A673 (cell line): ENCODE data around the gene HMCN2. TPM values are rescaled to one million over a fixed set of nuclear protein-coding genes. Genes with fewer than 3 reads are reported as not detected.

Source experiments
- BruUV-seq: library from RNA; stranded (reverse); fragments of 400-500 nt; replicated peaks from 2 replicates; lab custom pipeline; 2021; lab: Mats Ljungman, UMichigan
- CTCF ChIA-PET: fragments of 300-600 bp; sonication (Branson Sonifier 250); formaldehyde crosslinking; loops from one replicate; lab custom pipeline; 2022; ENCODE audit warnings: antibody characterized with exemption; lab: Charles Lee
- POLR2A ChIA-PET: fragments of 300-600 bp; sonication (Branson Sonifier 250); formaldehyde crosslinking; loops from one replicate; lab custom pipeline; 2022; ENCODE audit warnings: antibody characterized with exemption; ENCODE audit not compliant: low non-redundant PET; lab: Charles Lee
- DNase-seq: peaks from one replicate; pipeline ENCODE4 v3.0.0-alpha.2; 2015; ENCODE audit warnings: low spot score
- H3K27ac ChIP-seq: fragments of 200-600 bp; sonication (generic); 2 replicates; pipeline ENCODE4 v1.5.1; 2016; ENCODE audit warnings: mixed run types, low read depth, mild to moderate bottlenecking, mixed read lengths, antibody characterized with exemption, low read length; ENCODE audit not compliant: poor library complexity, severe bottlenecking
- H3K27me3 ChIP-seq: fragments of 200-600 bp; sonication (generic); replicated peaks from 2 replicates; pipeline ENCODE4 v1.6.1; 2017; ENCODE audit warnings: mixed run types, low read depth, mild to moderate bottlenecking, mixed read lengths, antibody characterized with exemption, low read length; ENCODE audit not compliant: insufficient read depth, poor library complexity
- H3K36me3 ChIP-seq: fragments of 200-600 bp; sonication (generic); 2 replicates; pipeline ENCODE4 v1.6.1; 2016; ENCODE audit warnings: mixed run types, mild to moderate bottlenecking, mixed read lengths, antibody characterized with exemption, low read length; ENCODE audit not compliant: insufficient read depth, poor library complexity, severe bottlenecking
- H3K4me1 ChIP-seq: fragments of 200-600 bp; sonication (generic); 2 replicates; pipeline ENCODE4 v1.6.1; 2017; ENCODE audit warnings: mixed run types, mild to moderate bottlenecking, mixed read lengths, antibody characterized with exemption, low read length; ENCODE audit not compliant: insufficient read depth, poor library complexity, severe bottlenecking
- H3K4me3 ChIP-seq: fragments of 200-600 bp; sonication (generic); 2 replicates; pipeline ENCODE4 v1.5.1; 2016; ENCODE audit warnings: low read depth, mixed run types, mild to moderate bottlenecking, mixed read lengths, low read length; ENCODE audit not compliant: poor library complexity, severe bottlenecking
- H3K9me3 ChIP-seq: fragments of 200-600 bp; sonication (generic); 2 replicates; pipeline ENCODE4 v1.6.1; 2016; ENCODE audit warnings: mixed run types, low read depth, mild to moderate bottlenecking, mixed read lengths, antibody characterized with exemption, low read length; ENCODE audit not compliant: poor library complexity, severe bottlenecking
- EZH2 ChIP-seq: fragments of 200-600 bp; sonication (generic); IDR thresholded peaks from 2 replicates; pipeline ENCODE4 v1.6.1; 2017; ENCODE audit warnings: borderline replicate concordance, low read depth, mild to moderate bottlenecking, mixed read lengths, antibody characterized with exemption, low read length; ENCODE audit not compliant: poor library complexity, severe bottlenecking
- intact Hi-C: fragments of 100-400 bp; cut with micrococcal nuclease; formaldehyde crosslinking; loops from one replicate; pipeline ENCODE4 v1.10.0; 2022; ENCODE audit not compliant: unreplicated experiment
- total RNA-seq: library from RNA; stranded (reverse); gene quantifications from 2 replicates; pipeline ENCODE4 v1.2.3, GENCODE V29; 2021
- TF ChIP-seq, protein P1 (sequence below): fragments of 300-800, 200-600 bp; sonication (generic); conservative IDR thresholded peaks from 2 replicates; pipeline ENCODE4 v1.5.1; 2017; ENCODE audit warnings: low read depth, mild to moderate bottlenecking, antibody characterized with exemption, low read length, moderate library complexity, mixed read lengths

HMCN2 gene
- total RNA-seq, 1 experiment from 2014 or later = 0.28 TPM

DNA sequence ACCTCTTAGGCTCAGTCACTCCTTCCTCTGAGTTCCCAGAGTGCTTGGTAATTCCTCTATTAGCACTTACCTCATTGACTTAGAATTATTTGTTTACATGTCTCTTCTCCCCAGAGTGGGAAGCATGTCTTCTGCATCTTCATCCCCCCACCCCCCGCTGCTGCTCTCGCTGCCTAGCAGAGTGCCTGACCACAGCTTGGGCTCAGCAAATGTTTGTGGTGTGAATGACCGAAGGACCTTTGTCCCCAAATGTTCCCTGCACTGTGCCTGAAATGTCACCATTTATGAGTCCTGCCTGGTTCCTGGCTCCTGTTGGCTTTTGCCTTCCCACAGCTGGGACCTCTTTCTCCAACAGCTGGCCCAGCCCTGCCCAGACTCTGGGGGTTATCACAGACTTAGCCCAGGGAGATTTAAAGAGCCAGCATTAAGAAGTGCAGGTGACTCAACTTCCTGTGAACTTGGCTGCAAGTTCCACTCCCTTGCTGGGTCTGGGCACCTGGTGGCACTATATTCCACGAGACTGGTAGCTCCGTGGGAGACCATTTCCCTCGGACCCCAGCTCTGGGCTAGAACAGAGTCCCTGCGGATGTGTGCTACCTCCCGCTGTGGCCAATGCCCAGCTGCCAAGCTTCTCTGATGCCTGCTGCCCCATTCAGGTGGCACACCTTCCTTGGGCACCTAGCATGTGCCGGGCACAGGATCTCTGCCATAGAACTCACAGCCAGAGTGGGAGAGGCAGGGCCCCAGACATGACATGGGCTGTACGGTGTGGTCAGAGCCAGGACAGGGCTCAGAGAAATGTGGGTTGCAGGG lies 1.8 kb upstream of the HMCN2 start:
- POLR2A ChIA-PET = no interaction called here
- DNase-seq = no peak
- Histone ChIP-seq H3K27ac (no peak overlapping the region), H3K4me1 (no peaks in the 10 kb centered on the region), H3K27me3 (peaks cover 74% of the 10 kb centered on the region), H3K9me3 (no peaks in the 10 kb centered on the region), H3K36me3 (no peaks in the 10 kb centered on the region), H3K4me3 (no peak overlapping the region)
- CTCF ChIA-PET = no interaction called here
- intact Hi-C loops = no loop called here
- no TSS peak for BruUV-seq
- TF ChIP-seq, protein P1, sequence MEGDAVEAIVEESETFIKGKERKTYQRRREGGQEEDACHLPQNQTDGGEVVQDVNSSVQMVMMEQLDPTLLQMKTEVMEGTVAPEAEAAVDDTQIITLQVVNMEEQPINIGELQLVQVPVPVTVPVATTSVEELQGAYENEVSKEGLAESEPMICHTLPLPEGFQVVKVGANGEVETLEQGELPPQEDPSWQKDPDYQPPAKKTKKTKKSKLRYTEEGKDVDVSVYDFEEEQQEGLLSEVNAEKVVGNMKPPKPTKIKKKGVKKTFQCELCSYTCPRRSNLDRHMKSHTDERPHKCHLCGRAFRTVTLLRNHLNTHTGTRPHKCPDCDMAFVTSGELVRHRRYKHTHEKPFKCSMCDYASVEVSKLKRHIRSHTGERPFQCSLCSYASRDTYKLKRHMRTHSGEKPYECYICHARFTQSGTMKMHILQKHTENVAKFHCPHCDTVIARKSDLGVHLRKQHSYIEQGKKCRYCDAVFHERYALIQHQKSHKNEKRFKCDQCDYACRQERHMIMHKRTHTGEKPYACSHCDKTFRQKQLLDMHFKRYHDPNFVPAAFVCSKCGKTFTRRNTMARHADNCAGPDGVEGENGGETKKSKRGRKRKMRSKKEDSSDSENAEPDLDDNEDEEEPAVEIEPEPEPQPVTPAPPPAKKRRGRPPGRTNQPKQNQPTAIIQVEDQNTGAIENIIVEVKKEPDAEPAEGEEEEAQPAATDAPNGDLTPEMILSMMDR = no peak
- TF ChIP-seq EZH2 = no peak

DNA sequence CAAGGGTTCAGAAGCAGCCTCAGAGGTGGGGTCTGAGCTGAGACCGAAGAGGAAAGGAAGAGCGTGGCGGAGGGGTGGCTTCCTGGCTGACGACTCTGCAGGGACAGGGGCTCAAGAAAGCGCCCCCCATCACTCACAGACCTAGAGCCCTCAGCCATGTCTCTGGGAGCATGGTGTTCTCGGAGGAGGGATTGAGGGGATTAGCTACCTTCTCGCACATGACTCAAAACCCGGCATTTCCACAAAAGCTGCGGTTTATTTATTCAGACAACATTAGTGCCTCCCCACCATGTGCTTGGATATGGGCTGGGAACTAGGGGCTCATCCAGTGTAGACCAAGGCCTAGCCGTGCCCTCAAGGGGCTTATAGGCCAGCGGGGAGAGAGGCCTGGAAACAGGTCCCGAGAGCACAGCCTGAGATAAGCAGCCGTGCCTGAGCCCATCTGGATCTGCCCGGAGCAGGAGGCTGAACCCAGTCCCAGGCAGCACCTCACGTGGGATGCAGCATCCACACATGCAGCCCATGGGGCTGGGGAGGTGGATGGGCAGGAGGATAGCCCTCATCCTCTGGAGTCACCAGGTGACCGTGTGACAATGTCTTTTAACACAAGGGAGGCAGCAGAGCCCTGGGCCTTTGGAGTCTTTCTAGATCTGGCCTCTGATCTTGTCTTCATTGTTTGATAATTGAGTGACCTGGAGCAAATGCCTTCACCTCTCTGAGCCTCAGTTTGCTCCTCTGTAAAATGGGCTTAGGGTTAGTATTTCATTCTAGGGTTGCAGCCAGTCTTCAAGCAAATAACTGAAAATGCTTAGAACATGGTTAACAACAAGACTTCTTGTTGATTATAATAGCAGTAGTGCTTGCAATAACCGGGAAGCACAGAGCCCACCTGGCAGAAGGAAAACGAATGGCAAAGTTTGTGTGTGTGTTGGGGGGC lies 878 bp upstream of the HMCN2 start:
- Histone ChIP-seq H3K9me3 (no peaks in the 10 kb centered on the region), H3K4me1 (no peaks in the 10 kb centered on the region), H3K27me3 (peaks cover 74% of the 10 kb centered on the region), H3K4me3 (no peak overlapping the region), H3K36me3 (no peaks in the 10 kb centered on the region), H3K27ac (no peak overlapping the region)
- CTCF ChIA-PET = no interaction called here
- TF ChIP-seq, protein P1 = no peak
- no peak for TF ChIP-seq EZH2
- BruUV-seq = no TSS peak
- POLR2A ChIA-PET = no interaction called here
- intact Hi-C loops = no loop called here
- DNase-seq = no peak

DNA sequence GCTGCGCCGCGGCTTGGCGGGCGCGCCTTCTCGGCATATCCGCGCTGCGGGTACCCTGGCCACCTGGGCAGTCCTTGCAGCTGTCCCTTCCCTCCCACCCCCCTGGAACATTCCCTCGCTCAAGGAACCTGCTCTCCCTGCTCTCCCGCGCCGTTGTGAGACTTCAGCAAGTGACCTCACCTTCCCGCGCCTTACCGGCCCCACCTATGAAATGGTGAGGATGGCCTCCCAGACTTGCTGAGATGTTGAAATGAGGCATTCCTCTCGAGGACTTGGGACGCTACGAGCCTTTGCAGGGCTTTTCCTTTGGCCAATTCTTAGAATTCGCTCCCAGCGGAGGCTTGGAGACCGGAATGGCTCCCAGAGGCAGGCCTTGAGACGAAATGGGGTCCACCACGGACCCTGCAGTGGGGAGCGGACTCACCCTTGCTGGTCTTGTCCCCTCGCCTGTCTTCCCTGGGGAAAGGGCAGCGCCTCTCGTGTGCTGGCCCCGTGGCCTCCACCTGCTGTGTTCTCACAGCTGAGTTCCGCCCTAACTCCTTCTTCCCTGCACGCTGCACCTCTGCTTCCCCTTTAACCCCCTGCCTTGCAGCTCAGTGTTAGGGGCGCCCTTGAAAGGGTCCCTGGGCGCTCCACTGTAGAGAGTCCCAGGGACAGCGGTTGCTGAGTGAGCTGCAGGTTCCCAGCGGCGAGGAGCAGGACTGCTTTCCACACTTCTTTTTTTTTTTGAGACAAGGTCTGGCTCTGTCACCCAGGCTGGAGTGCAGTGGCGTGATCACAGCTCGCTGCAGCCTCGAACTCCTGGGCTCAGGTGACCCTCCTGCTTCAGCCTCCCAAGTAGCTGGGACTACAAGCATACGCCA lies 907 bp downstream of the HMCN2 start:
- Histone ChIP-seq H3K27me3 (peaks cover 59% of the 10 kb centered on the region), H3K27ac (no peak overlapping the region), H3K4me3 (no peak overlapping the region), H3K36me3 (no peaks in the 10 kb centered on the region), H3K4me1 (no peaks in the 10 kb centered on the region), H3K9me3 (no peaks in the 10 kb centered on the region)
- TF ChIP-seq EZH2 = no peak
- TF ChIP-seq, protein P1 = no peak
- ChIA-PET POLR2A (interaction anchor here (0.6 kb wide), 1 partner anchor 8 kb away, joined by 4 read pairs; no protein-coding TSS in a partner anchor), CTCF (no interaction called here)
- DNase-seq = no peak
- intact Hi-C loops = no loop called here
- BruUV-seq = no TSS peak
